Nephron (organoid): ENCODE data around the gene PACS1.
"Not testable (repeated sequence)": the region's sequence is repeated elsewhere in the genome, so short reads cannot be mapped to it uniquely, and the experiment has no call there.

ENCODE experiments used
- H3K27ac Mint-ChIP-seq, 3 experiments: 2 replicates each; pipeline ENCODE4 v1.8.0; 2020; ENCODE audit warnings: mixed read lengths in 3 of 3, mild to moderate bottlenecking in 2 of 3, moderate library complexity in 1 of 3
- H3K27me3 Mint-ChIP-seq: 2 replicates; pipeline ENCODE4 v1.8.0; 2021; ENCODE audit warnings: low read depth, mild to moderate bottlenecking, moderate library complexity, mixed read lengths
- H3K36me3 Mint-ChIP-seq: 2 replicates; pipeline ENCODE4 v1.8.0; 2020; ENCODE audit warnings: low read depth, mixed read lengths
- H3K4me1 Mint-ChIP-seq: 2 replicates; pipeline ENCODE4 v1.8.0; 2020; ENCODE audit warnings: mixed read lengths
- H3K4me3 Mint-ChIP-seq, 3 experiments: 2 replicates each; pipeline ENCODE4 v1.8.0; 2020; ENCODE audit warnings: mild to moderate bottlenecking in 3 of 3, mixed read lengths in 3 of 3, moderate library complexity in 2 of 3
- H3K9me3 Mint-ChIP-seq: 2 replicates; pipeline ENCODE4 v1.8.0; 2020; ENCODE audit warnings: mixed read lengths
- TF ChIP-seq, protein P1 (sequence below), 3 experiments: fragments of 200-600 bp; sonication (generic); IDR thresholded peaks; one replicate each; pipeline ENCODE4 v1.5.0; 2021; ENCODE audit warnings: antibody characterized with exemption in 3 of 3; ENCODE audit not compliant: unreplicated experiment in 3 of 3

The PACS1 gene

DNA sequence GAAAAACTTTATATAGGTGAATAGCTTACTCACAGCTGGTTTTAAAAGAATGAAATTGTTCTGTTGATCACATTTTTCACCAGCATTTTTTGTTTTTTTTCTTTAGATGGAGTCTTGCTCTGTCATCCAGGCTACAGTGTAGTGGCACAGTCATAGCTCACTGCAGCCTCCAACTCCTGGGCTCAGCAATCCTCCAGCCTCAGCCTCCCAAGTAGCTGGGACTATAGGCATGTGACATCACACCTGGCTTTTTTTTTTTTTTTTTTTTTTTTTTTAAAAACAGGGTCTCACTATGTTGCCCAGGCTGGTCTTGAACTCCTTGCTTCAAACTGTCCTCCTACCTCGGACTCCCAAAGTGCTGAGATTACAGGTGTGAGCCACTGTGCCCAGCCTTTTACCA is 3.6 kb downstream of the PACS1 start:
- Mint-ChIP-seq H3K4me1 (peaks cover 32% of the 10 kb centered on the region), H3K27me3 (peaks cover 5% of the 10 kb centered on the region), H3K4me3 (no peak overlapping the region), H3K27ac (no peak overlapping the region), H3K9me3 (no peaks in the 10 kb centered on the region), H3K36me3 (peaks cover 33% of the 10 kb centered on the region)
- TF ChIP-seq, protein P1, sequence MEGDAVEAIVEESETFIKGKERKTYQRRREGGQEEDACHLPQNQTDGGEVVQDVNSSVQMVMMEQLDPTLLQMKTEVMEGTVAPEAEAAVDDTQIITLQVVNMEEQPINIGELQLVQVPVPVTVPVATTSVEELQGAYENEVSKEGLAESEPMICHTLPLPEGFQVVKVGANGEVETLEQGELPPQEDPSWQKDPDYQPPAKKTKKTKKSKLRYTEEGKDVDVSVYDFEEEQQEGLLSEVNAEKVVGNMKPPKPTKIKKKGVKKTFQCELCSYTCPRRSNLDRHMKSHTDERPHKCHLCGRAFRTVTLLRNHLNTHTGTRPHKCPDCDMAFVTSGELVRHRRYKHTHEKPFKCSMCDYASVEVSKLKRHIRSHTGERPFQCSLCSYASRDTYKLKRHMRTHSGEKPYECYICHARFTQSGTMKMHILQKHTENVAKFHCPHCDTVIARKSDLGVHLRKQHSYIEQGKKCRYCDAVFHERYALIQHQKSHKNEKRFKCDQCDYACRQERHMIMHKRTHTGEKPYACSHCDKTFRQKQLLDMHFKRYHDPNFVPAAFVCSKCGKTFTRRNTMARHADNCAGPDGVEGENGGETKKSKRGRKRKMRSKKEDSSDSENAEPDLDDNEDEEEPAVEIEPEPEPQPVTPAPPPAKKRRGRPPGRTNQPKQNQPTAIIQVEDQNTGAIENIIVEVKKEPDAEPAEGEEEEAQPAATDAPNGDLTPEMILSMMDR (IDR thresholded peaks at IDR 0.05; ENCODE audit: unreplicated experiment in 3 of 3) = no peak

DNA sequence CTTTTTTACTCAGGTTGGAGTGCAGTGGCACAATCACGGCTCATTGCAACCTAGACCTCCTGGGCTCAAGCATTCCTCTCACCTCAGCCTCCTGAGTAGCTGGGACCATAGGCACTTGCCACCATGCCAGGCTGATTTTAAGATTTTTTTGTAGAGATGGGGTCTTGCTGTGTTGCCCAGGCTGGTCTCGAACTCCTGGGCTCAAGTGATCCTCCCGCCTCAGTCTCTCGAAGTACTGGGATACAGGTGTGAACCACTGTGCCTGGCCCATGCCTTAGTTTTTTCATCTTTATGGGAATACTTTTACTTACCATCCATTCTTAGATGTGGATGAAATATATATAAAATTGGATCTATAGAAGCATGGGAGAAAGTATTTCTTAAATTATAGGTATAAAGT is 5.2 kb downstream of the PACS1 start:
- H3K4me3 Mint-ChIP-seq = no peak overlapping the region
- TF ChIP-seq, protein P1 (IDR thresholded peaks at IDR 0.05; ENCODE audit: unreplicated experiment in 3 of 3) = no peak
- H3K36me3 Mint-ChIP-seq = peaks cover 35% of the 10 kb centered on the region
- H3K27ac Mint-ChIP-seq = no peak overlapping the region
- H3K9me3 Mint-ChIP-seq = no peaks in the 10 kb centered on the region
- no peaks in the 10 kb centered on the region for H3K27me3 Mint-ChIP-seq
- peaks cover 23% of the 10 kb centered on the region for H3K4me1 Mint-ChIP-seq

DNA sequence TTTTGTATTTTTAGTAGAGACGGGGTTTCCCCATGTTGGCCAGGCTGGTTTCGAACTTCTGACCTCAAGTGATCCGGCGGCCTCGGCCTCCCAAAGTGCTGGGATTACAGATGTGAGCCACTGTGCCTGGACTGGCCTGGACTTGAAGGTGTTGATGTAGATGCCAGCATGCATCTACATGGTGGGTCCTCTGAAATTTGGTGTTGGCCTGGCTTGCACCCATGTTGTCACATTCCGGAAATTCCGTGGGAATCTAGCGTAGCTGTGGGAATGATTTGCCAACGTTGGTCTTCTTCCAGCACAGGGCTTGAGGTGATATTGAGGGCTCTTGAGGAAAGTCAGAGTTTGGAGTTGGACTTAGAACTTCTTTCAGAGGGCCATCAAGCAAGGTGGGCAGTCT is 6.5 kb downstream of the PACS1 start:
- H3K27ac Mint-ChIP-seq = no peak overlapping the region
- H3K4me1 Mint-ChIP-seq = peaks cover 22% of the 10 kb centered on the region
- no peak overlapping the region for H3K4me3 Mint-ChIP-seq
- TF ChIP-seq, protein P1 (IDR thresholded peaks at IDR 0.05; ENCODE audit: unreplicated experiment in 3 of 3) = no peak
- no peaks in the 10 kb centered on the region for H3K9me3 Mint-ChIP-seq
- H3K36me3 Mint-ChIP-seq = peaks cover 35% of the 10 kb centered on the region
- no peaks in the 10 kb centered on the region for H3K27me3 Mint-ChIP-seq

DNA sequence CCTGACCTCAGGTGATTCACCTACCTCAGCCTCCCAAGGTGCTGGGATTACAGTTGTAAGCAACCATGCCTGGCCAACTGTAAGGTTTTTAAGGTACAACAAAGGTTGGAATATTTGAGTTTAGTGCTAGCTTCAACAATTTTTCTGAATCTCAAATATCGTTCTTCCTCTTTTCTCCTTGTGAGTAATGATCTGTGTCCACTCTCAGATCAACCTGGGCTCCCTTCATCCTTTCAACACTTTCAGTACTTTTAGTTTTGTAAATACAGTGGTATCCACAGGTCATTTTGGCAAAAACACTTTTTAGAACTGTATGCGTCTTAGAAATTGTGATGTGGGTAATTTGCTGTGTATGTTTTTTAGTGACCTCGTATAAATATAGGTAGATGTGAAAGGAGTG is 7.9 kb downstream of the PACS1 start:
- Mint-ChIP-seq H3K27ac (no peak overlapping the region), H3K4me3 (no peak overlapping the region), H3K4me1 (peaks cover 15% of the 10 kb centered on the region), H3K9me3 (no peaks in the 10 kb centered on the region), H3K36me3 (peaks cover 34% of the 10 kb centered on the region), H3K27me3 (no peaks in the 10 kb centered on the region)
- TF ChIP-seq, protein P1 (IDR thresholded peaks at IDR 0.05; ENCODE audit: unreplicated experiment in 3 of 3) = no peak

DNA sequence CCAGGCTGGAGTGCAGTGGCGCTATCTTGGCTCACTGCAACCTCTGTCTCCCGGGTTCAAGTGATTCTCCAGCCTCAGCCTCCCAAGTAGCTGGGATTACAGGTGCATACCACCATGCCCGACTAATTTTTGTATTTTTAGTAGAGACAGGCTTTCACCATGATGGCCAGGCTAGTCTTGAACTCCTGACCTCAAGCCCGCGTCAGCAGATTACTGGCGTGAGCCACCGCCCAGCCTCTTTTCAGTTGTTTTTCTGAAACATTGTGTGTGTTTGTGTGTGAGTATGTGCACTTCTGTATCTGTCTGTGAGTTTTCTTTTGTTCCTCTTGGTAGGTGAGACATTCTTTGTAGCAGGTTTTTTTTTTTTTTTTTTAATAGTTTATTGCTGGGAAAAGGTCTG is 8.9 kb downstream of the PACS1 start:
- H3K36me3 Mint-ChIP-seq = peaks cover 29% of the 10 kb centered on the region
- H3K27me3 Mint-ChIP-seq, H3K4me3 Mint-ChIP-seq, H3K27ac Mint-ChIP-seq, H3K9me3 Mint-ChIP-seq: not testable (repeated sequence)
- peaks cover 22% of the 10 kb centered on the region for H3K4me1 Mint-ChIP-seq

DNA sequence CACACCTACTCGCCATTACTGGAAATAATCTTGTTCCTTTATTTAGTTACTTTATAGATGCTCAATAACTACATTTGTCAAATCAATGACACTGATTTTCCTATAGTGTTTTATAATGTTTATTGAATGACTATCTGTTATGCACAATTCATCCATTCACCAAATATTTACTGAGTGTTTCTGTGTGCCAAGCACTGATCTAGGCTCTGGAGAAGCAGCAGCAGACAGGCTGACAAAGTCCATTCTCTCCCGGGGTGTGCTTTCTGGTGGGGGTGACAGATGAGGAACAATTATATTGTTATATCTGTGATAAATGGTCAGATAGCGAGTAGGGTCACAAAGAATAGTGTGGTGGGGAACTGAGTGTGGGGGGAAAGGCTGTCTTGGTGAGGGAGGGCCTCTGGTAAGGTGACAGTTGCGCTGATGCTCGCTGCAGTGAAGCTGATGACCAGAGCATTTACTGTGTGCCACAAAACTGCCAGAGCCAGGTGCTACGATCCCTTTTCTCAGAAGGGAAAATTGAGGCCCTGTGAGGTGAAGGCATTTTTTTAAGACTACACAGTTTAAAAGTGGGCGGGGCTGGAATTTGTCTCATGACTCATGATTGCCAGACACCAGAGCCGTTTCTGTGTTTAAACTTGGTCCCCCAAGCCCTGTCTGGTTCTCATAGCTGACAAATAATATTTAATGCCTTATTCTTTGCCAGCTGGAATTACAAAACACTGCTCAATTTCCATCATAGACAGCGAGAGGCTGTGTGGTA is 10.2 kb downstream of the PACS1 start:
- H3K4me3 Mint-ChIP-seq = no peak overlapping the region
- TF ChIP-seq, protein P1 (IDR thresholded peaks at IDR 0.05; ENCODE audit: unreplicated experiment in 3 of 3) = no peak
- no peaks in the 10 kb centered on the region for H3K9me3 Mint-ChIP-seq
- H3K27ac Mint-ChIP-seq = no peak overlapping the region
- no peaks in the 10 kb centered on the region for H3K27me3 Mint-ChIP-seq
- H3K4me1 Mint-ChIP-seq = peaks cover 31% of the 10 kb centered on the region
- H3K36me3 Mint-ChIP-seq = peaks cover 22% of the 10 kb centered on the region
